Muscle of leg (tissue), 11 donors: ENCODE data around the gene PARP3. TPM values are rescaled to one million over a fixed set of nuclear protein-coding genes. Genes with fewer than 3 reads are reported as not detected.
"Not testable (repeated sequence)": the region's sequence is repeated elsewhere in the genome, so short reads cannot be mapped to it uniquely, and the experiment has no call there.

Source experiments
- DNase-seq: peaks from one replicate; pipeline ENCODE4 v3.0.0; 2013
- H3K27ac ChIP-seq: one replicate; pipeline ENCODE4 v1.5.1; 2013; ENCODE audit warnings: mild to moderate bottlenecking, low read length, control low read depth
- H3K27me3 ChIP-seq: one replicate; pipeline ENCODE4 v1.6.1; 2013; ENCODE audit warnings: low read length; ENCODE audit not compliant: control insufficient read depth, insufficient read depth
- H3K36me3 ChIP-seq: one replicate; pipeline ENCODE4 v1.6.1; 2013; ENCODE audit warnings: low read length; ENCODE audit not compliant: control insufficient read depth, insufficient read depth
- H3K4me1 ChIP-seq: one replicate; pipeline ENCODE4 v1.6.1; 2013; ENCODE audit warnings: low read length; ENCODE audit not compliant: control insufficient read depth, insufficient read depth
- H3K4me3 ChIP-seq: one replicate; pipeline ENCODE4 v1.5.1; 2013; ENCODE audit warnings: low read length, control low read depth
- H3K9me3 ChIP-seq: replicated peaks from 2 replicates; pipeline ENCODE4 v1.6.1; 2013; ENCODE audit warnings: low read depth, low read length; ENCODE audit not compliant: control insufficient read depth
- WGBS: methylation state at CpG from one replicate; pipeline ENCODE4 v1.1.5; 2013; ENCODE audit warnings: missing lambda C conversion rate; ENCODE audit not compliant: insufficient coverage; 5-methylcytosine and 5-hydroxymethylcytosine counted together
- polyA plus RNA-seq, 8 donors: library from polyadenylated mRNA; unstranded; fragments of 120-200 nt; gene quantifications; one replicate each; pipeline versions ENCODE4 v1.2.1 to v1.2.3, GENCODE V29; 2013; ENCODE audit warnings: inconsistent platforms in 1 of 8, low replicate concordance in 1 of 8; ENCODE audit not compliant: insufficient read length in 8 of 8, insufficient read depth in 1 of 8
- total RNA-seq: library from RNA; stranded (reverse); fragments of 120-200 nt; gene quantifications from one replicate; pipeline ENCODE4 v1.2.4, GENCODE V29; 2013

The PARP3 gene
- total and polyA plus RNA-seq, 9 donors, result 5.0 to 8.3 (median 6.2) TPM

- no peaks in the 10 kb centered on the region for H3K9me3 ChIP-seq
- 69% methylated on average over 2 of the region's 6 CpGs for WGBS
- H3K27me3 ChIP-seq, result no peaks in the 10 kb centered on the region
- H3K4me1 ChIP-seq, result peaks cover 28% of the 10 kb centered on the region
- peaks cover 20% of the 10 kb centered on the region for H3K36me3 ChIP-seq
- no peak for DNase-seq
- no peak overlapping the region for H3K4me3 ChIP-seq
- no peak overlapping the region for H3K27ac ChIP-seq
Measured at GRCh38 chr3:51985063-51985462, 42.9 kb downstream of the PARP3 start.

- H3K9me3 ChIP-seq, result no peaks in the 10 kb centered on the region
- 76% methylated on average over 2 of the region's 12 CpGs for WGBS
- no peak for DNase-seq
Measured at GRCh38 chr3:51986010-51986947, 44.1 kb downstream of the PARP3 start.

GRCh38 chr3:51987568-51987967, 45.4 kb downstream of the PARP3 start:
- no peak for DNase-seq
- peaks cover 27% of the 10 kb centered on the region for H3K36me3 ChIP-seq
- no peaks in the 10 kb centered on the region for H3K9me3 ChIP-seq
- no peak overlapping the region for H3K27ac ChIP-seq
- peaks cover 25% of the 10 kb centered on the region for H3K4me1 ChIP-seq
- no peaks in the 10 kb centered on the region for H3K27me3 ChIP-seq
- 88% methylated on average over 5 of the region's 7 CpGs for WGBS
- H3K4me3 ChIP-seq, result no peak overlapping the region

More at GRCh38 chr3:51986010-51986947, 44.1 kb downstream of the PARP3 start:
- H3K36me3 ChIP-seq, result peaks cover 17% of the 10 kb centered on the region
- no peak overlapping the region for H3K27ac ChIP-seq
- peaks cover 28% of the 10 kb centered on the region for H3K4me1 ChIP-seq
- H3K4me3 ChIP-seq, result no peak overlapping the region
- H3K27me3 ChIP-seq, result no peaks in the 10 kb centered on the region

- Histone ChIP-seq H3K27me3 (no peaks in the 10 kb centered on the region), H3K36me3 (peaks cover 35% of the 10 kb centered on the region), H3K27ac (no peak overlapping the region), H3K4me1 (peaks cover 20% of the 10 kb centered on the region), H3K4me3 (no peak overlapping the region), H3K9me3 (no peaks in the 10 kb centered on the region)
- no peak for DNase-seq
- 55% methylated on average over 15 of the region's 15 CpGs for WGBS
Measured at GRCh38 chr3:51988286-51989146, 46.4 kb downstream of the PARP3 start.

GRCh38 chr3:51990501-51990971, 48.4 kb downstream of the PARP3 start:
- H3K4me3 ChIP-seq, H3K9me3 ChIP-seq, DNase-seq, H3K27ac ChIP-seq, H3K27me3 ChIP-seq: not testable (repeated sequence)
- 62% methylated on average over 31 of the region's 38 CpGs for WGBS
- Histone ChIP-seq H3K4me1 (peaks cover 22% of the 10 kb centered on the region), H3K36me3 (peaks cover 49% of the 10 kb centered on the region)

- no peak overlapping the region for H3K4me3 ChIP-seq
Measured at GRCh38 chr3:51992017-51992682, 50.0 kb downstream of the PARP3 start.

GRCh38 chr3:51993657-51994056, 51.5 kb downstream of the PARP3 start:
- H3K27ac ChIP-seq, DNase-seq, H3K4me3 ChIP-seq, H3K27me3 ChIP-seq, H3K9me3 ChIP-seq: not testable (repeated sequence)
- peaks cover 22% of the 10 kb centered on the region for H3K4me1 ChIP-seq
- WGBS, result 83% methylated on average over 3 of the region's 13 CpGs
- peaks cover 37% of the 10 kb centered on the region for H3K36me3 ChIP-seq

More at GRCh38 chr3:51992017-51992682, 50.0 kb downstream of the PARP3 start:
- H3K27ac ChIP-seq, result no peak overlapping the region
- peaks cover 41% of the 10 kb centered on the region for H3K36me3 ChIP-seq
- DNase-seq, result no peak
- no peaks in the 10 kb centered on the region for H3K9me3 ChIP-seq
- WGBS, result 100% methylated on average over 1 of the region's 3 CpGs
- H3K27me3 ChIP-seq, result no peaks in the 10 kb centered on the region
- peaks cover 22% of the 10 kb centered on the region for H3K4me1 ChIP-seq

GRCh38 chr3:51994530-51994929, 52.4 kb downstream of the PARP3 start:
- Histone ChIP-seq H3K27me3 (no peaks in the 10 kb centered on the region), H3K36me3 (peaks cover 36% of the 10 kb centered on the region), H3K9me3 (no peaks in the 10 kb centered on the region), H3K27ac (no peak overlapping the region), H3K4me3 (peak overlapping the region; percentile 95), H3K4me1 (peaks cover 16% of the 10 kb centered on the region)
- no peak for DNase-seq
- no CpG with 5 or more reads among the region's 2 CpGs for WGBS

GRCh38 chr3:51995346-51996163, 53.4 kb downstream of the PARP3 start, which contains the start of gene RPL29:
RPL29 (minus strand) TSS chr3:51995895; CDS start chr3:51995461, 434 bp downstream.
- peak within 1 kb of the TSS; percentile 91 for H3K27ac ChIP-seq
- H3K4me3 ChIP-seq, result peak within 1 kb of the TSS; percentile 95
- DNase-seq, result peak; percentile 98
- H3K27me3 ChIP-seq, result no peaks in the 10 kb centered on the region
- H3K36me3 ChIP-seq, result peaks cover 34% of the 10 kb centered on the region
- WGBS, result 0% methylated on average over 30 of the region's 40 CpGs
- H3K9me3 ChIP-seq, result no peaks in the 10 kb centered on the region
- H3K4me1 ChIP-seq, result peaks cover 14% of the 10 kb centered on the region
